Epithelial cell of esophagus (primary cell): Measurements from ENCODE around the gene TECPR1.

ENCODE experiments used
- DNase-seq: peaks from one replicate; pipeline ENCODE4 v3.0.0; 2010; ENCODE audit warnings: low read depth
- H3K4me3 ChIP-seq: 2 replicates; pipeline ENCODE4 v1.5.1; 2011; ENCODE audit warnings: mild to moderate bottlenecking, low read length, control low read depth
- TF ChIP-seq, protein P1 (sequence below): IDR thresholded peaks from 2 replicates; pipeline ENCODE4 v1.5.1; 2011; ENCODE audit warnings: low read depth, mild to moderate bottlenecking, low read length, control low read depth, inconsistent platforms; ENCODE audit not compliant: insufficient read depth; ENCODE audit errors: missing control alignments

TECPR1 gene

DNA sequence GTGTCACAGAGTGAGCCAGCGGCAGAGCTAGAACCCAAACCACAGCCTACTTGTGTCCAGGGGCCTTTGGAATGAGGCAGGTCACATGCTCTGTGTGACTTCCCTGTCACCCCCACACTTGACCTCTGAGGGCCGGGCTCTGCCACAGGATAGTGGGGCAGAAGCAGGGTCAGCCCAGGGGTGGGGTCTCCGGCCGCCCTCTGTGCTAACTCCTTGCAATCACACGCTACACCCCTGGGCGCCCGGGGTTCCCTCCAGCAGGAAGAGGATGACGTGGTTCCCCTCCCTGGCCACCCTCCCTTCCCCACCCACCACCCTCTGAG is 19.8 kb downstream of the TECPR1 start:
- DNase-seq = no peak
- TF ChIP-seq, protein P1, sequence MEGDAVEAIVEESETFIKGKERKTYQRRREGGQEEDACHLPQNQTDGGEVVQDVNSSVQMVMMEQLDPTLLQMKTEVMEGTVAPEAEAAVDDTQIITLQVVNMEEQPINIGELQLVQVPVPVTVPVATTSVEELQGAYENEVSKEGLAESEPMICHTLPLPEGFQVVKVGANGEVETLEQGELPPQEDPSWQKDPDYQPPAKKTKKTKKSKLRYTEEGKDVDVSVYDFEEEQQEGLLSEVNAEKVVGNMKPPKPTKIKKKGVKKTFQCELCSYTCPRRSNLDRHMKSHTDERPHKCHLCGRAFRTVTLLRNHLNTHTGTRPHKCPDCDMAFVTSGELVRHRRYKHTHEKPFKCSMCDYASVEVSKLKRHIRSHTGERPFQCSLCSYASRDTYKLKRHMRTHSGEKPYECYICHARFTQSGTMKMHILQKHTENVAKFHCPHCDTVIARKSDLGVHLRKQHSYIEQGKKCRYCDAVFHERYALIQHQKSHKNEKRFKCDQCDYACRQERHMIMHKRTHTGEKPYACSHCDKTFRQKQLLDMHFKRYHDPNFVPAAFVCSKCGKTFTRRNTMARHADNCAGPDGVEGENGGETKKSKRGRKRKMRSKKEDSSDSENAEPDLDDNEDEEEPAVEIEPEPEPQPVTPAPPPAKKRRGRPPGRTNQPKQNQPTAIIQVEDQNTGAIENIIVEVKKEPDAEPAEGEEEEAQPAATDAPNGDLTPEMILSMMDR = no peak
- H3K4me3 ChIP-seq = no peak overlapping the region

DNA sequence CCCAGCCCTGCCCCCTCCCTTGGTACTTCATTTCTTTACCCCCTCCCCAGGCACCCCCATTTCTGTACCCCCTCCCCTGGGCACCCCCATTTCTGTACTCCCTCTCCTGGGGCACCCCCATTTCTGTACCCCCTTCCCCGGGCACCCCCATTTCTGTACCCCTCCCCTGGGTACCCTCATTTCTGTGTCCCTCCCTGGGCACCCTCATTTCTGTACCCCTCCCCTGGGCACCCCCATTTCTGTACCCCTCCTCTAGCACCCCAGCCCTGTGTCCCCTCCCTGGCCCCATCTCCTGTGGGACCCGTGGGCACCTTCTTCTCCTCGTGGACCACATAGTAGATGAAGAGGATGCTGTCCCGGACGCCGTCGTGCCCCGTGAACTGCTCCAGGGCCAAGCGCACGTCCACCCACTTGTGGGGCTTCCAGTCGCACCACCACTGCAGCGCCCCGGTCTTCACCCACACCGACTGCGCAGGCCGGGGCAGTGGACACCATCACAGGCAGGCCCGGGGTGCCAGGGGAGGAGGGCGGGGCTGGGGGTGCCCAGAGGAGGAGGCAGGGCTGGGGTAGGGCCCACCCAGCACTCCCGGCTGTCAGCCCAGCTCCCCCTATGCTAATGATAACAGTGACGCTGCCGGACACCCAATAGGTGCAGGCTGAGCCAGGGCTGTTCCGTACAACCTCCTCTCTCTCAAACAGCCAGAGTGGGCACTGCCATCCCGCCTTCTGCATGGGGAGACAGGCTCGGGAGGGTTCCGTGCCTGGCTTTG is 20.4 kb downstream of the TECPR1 start:
- H3K4me3 ChIP-seq = no peak overlapping the region
- no peak for DNase-seq
- TF ChIP-seq, protein P1 = no peak

DNA sequence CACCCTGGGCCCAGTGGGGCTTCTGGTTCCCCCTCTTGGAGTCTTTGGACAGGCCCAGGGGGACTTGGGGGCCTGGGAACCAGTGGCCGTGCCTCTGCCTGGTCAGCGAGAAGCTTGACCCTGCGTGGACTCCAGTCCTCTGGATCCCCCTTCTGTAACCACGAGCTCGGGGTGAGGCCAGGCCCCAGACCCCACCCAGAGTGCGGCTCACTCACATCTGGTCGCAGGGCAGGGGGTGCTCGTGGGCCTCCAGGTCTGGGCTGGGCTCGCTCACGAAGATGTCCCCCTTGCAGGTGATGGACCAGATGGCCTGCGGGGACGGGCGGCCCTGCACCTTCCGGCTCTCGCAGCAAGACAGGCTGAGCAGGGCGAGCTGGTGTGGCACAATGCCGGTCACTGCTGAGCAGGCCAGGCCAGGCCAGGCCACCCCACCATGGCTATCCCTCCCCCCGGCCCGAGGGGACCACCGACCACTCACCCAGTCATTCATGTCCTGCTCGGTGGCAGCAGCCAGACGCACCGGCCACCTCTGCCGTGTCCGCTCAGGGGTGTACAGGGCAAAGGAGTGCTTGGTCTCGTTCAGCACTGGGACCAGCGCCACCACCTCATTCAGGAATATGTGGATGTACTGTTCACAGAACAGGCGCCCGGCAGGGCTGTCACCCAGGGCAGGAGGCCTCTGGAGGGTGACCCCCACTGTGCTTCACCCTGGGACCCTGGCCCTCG is 21.1 kb downstream of the TECPR1 start:
- no peak overlapping the region for H3K4me3 ChIP-seq
- TF ChIP-seq, protein P1 = no peak
- DNase-seq = no peak

DNA sequence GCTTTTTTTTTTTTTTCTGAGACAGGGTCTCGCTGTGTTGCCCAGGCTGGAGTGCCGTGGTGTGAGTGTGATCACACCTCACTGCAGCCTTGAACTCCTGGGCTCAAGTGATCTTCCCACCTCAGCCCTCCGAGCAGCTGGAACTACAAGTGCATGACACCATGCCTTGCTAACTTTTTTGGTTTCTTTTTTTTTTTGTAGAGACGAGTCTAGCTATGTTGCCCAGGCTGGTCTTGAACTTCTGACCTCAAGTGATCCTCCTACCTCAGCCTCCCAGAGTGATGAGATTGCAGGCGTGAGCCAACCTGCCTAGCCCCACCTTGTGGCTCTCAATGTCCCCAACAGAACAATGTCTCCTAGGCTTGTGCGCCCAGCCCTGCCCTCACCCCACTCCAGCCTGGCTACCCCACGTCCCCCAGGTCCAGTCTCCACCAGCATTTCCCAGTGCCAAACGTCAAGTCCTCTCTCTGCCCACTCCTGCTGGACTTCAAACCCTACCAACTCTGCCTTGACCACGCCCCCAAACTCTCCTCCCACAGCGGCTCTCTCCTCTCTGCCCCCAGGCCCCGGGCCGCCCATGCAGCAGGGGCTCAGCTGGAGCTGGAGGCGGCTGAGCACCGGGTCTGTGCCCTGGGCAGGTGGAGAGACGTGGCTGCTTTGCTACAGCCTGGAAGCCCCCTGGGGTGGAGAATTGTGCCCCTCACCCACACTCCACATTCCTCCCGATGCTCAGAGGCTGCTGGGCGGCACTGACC is 21.9 kb downstream of the TECPR1 start:
- TF ChIP-seq, protein P1 = no peak
- no peak overlapping the region for H3K4me3 ChIP-seq
- DNase-seq = no peak

DNA sequence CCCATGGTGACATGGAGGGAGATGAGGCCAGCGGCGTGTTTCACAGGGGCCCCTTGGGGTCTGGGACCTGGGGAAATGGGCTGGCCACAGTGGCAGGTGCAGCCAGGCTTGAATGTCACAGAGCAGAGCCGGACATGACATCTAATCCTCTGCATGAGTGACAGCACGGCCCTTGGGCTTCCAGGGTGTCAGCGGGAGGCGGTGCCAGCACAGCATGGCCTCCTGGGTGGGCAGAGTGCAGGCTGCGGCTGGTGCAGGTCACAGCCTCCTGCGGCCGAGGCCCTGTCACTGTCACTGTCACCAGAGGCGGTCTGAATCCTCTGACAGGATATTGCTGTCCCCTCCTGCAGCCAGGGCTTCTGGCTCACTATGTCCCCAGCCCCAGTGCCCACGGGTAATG is 22.6 kb downstream of the TECPR1 start:
- no peak overlapping the region for H3K4me3 ChIP-seq
- no peak for DNase-seq
- TF ChIP-seq, protein P1 = no peak

DNA sequence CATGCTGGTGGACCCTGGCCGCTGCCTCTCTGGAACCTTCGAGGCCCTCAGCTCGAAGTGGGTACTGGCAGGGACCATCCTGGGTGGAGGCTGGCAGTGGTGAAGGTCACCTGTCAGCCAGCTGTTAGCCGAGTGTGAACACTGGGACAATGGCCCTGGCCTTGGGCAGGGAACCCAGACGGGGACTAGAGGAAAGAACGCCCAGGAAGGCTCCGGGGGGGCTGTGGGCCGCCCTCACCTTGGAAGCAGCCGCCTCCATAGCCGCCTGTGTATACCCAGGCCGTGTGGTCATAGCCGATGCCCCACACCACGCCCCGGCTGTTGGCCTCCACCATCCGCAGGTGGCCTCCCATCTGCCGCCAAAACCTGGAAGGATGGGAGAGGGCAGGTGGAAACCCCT is 23.2 kb downstream of the TECPR1 start:
- no peak overlapping the region for H3K4me3 ChIP-seq
- no peak for DNase-seq
- TF ChIP-seq, protein P1 = no peak

DNA sequence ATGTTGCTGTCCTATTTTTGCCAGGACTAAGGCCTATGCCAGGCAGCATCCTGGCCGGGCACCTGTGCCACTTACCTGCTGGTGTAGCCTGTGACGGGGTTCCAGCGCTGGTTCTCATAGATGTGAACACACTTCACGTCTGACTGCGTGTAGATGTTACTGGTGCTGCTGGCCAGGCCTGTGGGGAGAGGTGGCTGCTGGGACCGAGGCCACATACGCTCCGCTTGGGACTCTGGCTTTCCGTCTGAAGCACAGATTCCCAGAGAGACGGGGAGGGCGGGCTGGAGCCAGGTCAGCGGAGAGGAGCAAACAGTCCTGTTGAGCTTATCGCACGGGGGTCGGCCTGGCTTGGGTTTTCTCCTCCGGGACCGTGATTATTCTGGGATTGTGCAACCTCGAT is 24.1 kb downstream of the TECPR1 start:
- no peak for DNase-seq
- TF ChIP-seq, protein P1 = no peak
- H3K4me3 ChIP-seq = no peak overlapping the region
